Measurements from ENCODE around the gene CHD5.

DNA sequence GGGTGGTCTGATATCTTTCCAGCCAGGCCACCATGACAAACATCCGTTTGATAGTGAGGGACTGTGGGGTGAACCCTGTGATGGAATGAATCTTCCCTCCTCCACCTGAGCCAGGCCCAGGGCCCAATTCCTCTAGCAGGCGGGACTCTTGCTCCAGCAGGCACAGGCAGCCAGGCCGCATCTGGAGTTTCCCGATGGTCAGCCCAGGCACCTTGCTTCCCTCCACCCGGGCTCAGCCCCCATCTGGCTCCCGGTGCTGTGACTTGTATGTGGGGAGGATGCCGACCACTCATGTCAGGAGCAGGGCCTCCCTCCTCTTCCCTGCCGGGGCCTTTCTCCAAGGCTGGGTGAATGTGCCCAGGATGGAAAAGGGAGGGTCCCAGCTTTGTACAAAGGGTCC lies 113.4 kb downstream of the CHD5 start:
- TF ChIP-seq, protein P1, sequence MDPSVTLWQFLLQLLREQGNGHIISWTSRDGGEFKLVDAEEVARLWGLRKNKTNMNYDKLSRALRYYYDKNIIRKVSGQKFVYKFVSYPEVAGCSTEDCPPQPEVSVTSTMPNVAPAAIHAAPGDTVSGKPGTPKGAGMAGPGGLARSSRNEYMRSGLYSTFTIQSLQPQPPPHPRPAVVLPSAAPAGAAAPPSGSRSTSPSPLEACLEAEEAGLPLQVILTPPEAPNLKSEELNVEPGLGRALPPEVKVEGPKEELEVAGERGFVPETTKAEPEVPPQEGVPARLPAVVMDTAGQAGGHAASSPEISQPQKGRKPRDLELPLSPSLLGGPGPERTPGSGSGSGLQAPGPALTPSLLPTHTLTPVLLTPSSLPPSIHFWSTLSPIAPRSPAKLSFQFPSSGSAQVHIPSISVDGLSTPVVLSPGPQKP (IDR thresholded peaks at IDR 0.05; ENCODE audit: low read depth, low read length): no peak
- TF ChIP-seq, protein P2, sequence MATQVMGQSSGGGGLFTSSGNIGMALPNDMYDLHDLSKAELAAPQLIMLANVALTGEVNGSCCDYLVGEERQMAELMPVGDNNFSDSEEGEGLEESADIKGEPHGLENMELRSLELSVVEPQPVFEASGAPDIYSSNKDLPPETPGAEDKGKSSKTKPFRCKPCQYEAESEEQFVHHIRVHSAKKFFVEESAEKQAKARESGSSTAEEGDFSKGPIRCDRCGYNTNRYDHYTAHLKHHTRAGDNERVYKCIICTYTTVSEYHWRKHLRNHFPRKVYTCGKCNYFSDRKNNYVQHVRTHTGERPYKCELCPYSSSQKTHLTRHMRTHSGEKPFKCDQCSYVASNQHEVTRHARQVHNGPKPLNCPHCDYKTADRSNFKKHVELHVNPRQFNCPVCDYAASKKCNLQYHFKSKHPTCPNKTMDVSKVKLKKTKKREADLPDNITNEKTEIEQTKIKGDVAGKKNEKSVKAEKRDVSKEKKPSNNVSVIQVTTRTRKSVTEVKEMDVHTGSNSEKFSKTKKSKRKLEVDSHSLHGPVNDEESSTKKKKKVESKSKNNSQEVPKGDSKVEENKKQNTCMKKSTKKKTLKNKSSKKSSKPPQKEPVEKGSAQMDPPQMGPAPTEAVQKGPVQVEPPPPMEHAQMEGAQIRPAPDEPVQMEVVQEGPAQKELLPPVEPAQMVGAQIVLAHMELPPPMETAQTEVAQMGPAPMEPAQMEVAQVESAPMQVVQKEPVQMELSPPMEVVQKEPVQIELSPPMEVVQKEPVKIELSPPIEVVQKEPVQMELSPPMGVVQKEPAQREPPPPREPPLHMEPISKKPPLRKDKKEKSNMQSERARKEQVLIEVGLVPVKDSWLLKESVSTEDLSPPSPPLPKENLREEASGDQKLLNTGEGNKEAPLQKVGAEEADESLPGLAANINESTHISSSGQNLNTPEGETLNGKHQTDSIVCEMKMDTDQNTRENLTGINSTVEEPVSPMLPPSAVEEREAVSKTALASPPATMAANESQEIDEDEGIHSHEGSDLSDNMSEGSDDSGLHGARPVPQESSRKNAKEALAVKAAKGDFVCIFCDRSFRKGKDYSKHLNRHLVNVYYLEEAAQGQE (IDR thresholded peaks at IDR 0.05): no peak
- TF ChIP-seq, protein P3, sequence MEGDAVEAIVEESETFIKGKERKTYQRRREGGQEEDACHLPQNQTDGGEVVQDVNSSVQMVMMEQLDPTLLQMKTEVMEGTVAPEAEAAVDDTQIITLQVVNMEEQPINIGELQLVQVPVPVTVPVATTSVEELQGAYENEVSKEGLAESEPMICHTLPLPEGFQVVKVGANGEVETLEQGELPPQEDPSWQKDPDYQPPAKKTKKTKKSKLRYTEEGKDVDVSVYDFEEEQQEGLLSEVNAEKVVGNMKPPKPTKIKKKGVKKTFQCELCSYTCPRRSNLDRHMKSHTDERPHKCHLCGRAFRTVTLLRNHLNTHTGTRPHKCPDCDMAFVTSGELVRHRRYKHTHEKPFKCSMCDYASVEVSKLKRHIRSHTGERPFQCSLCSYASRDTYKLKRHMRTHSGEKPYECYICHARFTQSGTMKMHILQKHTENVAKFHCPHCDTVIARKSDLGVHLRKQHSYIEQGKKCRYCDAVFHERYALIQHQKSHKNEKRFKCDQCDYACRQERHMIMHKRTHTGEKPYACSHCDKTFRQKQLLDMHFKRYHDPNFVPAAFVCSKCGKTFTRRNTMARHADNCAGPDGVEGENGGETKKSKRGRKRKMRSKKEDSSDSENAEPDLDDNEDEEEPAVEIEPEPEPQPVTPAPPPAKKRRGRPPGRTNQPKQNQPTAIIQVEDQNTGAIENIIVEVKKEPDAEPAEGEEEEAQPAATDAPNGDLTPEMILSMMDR (IDR thresholded peaks at IDR 0.05): no peak
- no peak for TF ChIP-seq RFX5 (IDR thresholded peaks at IDR 0.05)
- TF ChIP-seq, protein P4, sequence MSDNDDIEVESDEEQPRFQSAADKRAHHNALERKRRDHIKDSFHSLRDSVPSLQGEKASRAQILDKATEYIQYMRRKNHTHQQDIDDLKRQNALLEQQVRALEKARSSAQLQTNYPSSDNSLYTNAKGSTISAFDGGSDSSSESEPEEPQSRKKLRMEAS (IDR thresholded peaks at IDR 0.05): no peak
- no peak for TF ChIP-seq MYC (IDR thresholded peaks at IDR 0.05; ENCODE audit: borderline replicate concordance, low read length)
- no peak for TF ChIP-seq SMC3 (IDR thresholded peaks at IDR 0.05)
- no peak for TF ChIP-seq POLR2AphosphoS2 (conservative IDR thresholded peaks at IDR 0.05; ENCODE audit: low read length)
- TF ChIP-seq POLR2A (IDR thresholded peaks at IDR 0.05; ENCODE audit: low read length): no peak
- no peak for TF ChIP-seq ZFP36 (IDR thresholded peaks at IDR 0.05; ENCODE audit: borderline replicate concordance, partially characterized antibody)
- no peak for TF ChIP-seq JUNB (IDR thresholded peaks at IDR 0.05)
- TF ChIP-seq HOXB13 (CRISPR knock-in tag; IDR thresholded peaks at IDR 0.05; ENCODE audit: low read depth): no peak
- no peak for TF ChIP-seq EP300 (IDR thresholded peaks at IDR 0.05)
- no peak for TF ChIP-seq KDM5A (IDR thresholded peaks at IDR 0.05)
